HEK293T (cell line): Measurements from ENCODE around the gene GINS1.

Experiments
- CTCF ChIA-PET: fragments of 350-600 bp; formaldehyde crosslinking; extraction: SDS; loops from one replicate; lab custom pipeline; 2021; ENCODE audit warnings: antibody characterized with exemption, inconsistent platforms; lab: Yijun Ruan, JAX
- POLR2A ChIA-PET: fragments of 350-600 bp; formaldehyde crosslinking; extraction: SDS; loops from one replicate; lab custom pipeline; 2020; ENCODE audit warnings: antibody characterized with exemption, inconsistent platforms; lab: Yijun Ruan, JAX
- DNase-seq: peaks from one replicate; pipeline ENCODE4 v3.0.0; 2012; ENCODE audit warnings: mixed read lengths; ENCODE audit errors: extremely low spot score
- ARNT ChIP-seq: fragments of 450-650 bp; IDR thresholded peaks from 2 replicates; pipeline ENCODE4 v1.6.1; 2017; ENCODE audit warnings: mild to moderate bottlenecking
- BHLHE40 ChIP-seq: fragments of 450-650 bp; IDR thresholded peaks from 2 replicates; pipeline ENCODE4 v1.6.1; 2016; ENCODE audit warnings: mild to moderate bottlenecking, moderate library complexity, borderline replicate concordance
- CTBP1 ChIP-seq: fragments of 450-650 bp; IDR thresholded peaks from 2 replicates; pipeline ENCODE4 v1.6.1; 2016; ENCODE audit warnings: borderline replicate concordance
- ELF4 ChIP-seq: fragments of 450-650 bp; IDR thresholded peaks from 2 replicates; pipeline ENCODE4 v1.6.1; 2017; ENCODE audit warnings: antibody characterized with exemption
- FOXA1 ChIP-seq: fragments of 450-650 bp; IDR thresholded peaks from 2 replicates; pipeline ENCODE4 v1.6.1; 2016; ENCODE audit warnings: mild to moderate bottlenecking
- FOXK2 ChIP-seq: fragments of 450-650 bp; IDR thresholded peaks from 2 replicates; pipeline ENCODE4 v1.6.1; 2016; ENCODE audit warnings: mild to moderate bottlenecking
- FOXM1 ChIP-seq: fragments of 450-650 bp; IDR thresholded peaks from 2 replicates; pipeline ENCODE4 v1.6.1; 2017; ENCODE audit warnings: mild to moderate bottlenecking, borderline replicate concordance
- HDGF ChIP-seq: fragments of 450-650 bp; IDR thresholded peaks from 2 replicates; pipeline ENCODE4 v1.6.1; 2017; ENCODE audit warnings: antibody characterized with exemption, borderline replicate concordance
- L3MBTL2 ChIP-seq: fragments of 450-650 bp; conservative IDR thresholded peaks from 2 replicates; pipeline ENCODE4 v1.6.1; 2016; ENCODE audit warnings: mild to moderate bottlenecking
- LEF1 ChIP-seq: fragments of 450-650 bp; IDR thresholded peaks from 2 replicates; pipeline ENCODE4 v1.6.1; 2017; ENCODE audit warnings: mild to moderate bottlenecking, borderline replicate concordance
- NFRKB ChIP-seq: fragments of 450-650 bp; IDR thresholded peaks from 2 replicates; pipeline ENCODE4 v1.6.1; 2016; ENCODE audit warnings: mild to moderate bottlenecking, moderate library complexity
- SP1 ChIP-seq: fragments of 450-650 bp; IDR thresholded peaks from 2 replicates; pipeline ENCODE4 v1.6.1; 2017
- SUZ12 ChIP-seq: fragments of 450-650 bp; IDR thresholded peaks from 2 replicates; pipeline ENCODE4 v1.6.1; 2016; ENCODE audit warnings: mild to moderate bottlenecking
- TARDBP ChIP-seq: fragments of 450-650 bp; IDR thresholded peaks from 2 replicates; pipeline ENCODE4 v1.6.1; 2016
- ZNF384 ChIP-seq: fragments of 450-650 bp; IDR thresholded peaks from 2 replicates; pipeline ENCODE4 v1.6.1; 2016
- TF ChIP-seq, protein P1 (sequence below): fragments of 450-650 bp; IDR thresholded peaks from 2 replicates; pipeline ENCODE4 v1.6.1; 2016

The GINS1 gene

DNA sequence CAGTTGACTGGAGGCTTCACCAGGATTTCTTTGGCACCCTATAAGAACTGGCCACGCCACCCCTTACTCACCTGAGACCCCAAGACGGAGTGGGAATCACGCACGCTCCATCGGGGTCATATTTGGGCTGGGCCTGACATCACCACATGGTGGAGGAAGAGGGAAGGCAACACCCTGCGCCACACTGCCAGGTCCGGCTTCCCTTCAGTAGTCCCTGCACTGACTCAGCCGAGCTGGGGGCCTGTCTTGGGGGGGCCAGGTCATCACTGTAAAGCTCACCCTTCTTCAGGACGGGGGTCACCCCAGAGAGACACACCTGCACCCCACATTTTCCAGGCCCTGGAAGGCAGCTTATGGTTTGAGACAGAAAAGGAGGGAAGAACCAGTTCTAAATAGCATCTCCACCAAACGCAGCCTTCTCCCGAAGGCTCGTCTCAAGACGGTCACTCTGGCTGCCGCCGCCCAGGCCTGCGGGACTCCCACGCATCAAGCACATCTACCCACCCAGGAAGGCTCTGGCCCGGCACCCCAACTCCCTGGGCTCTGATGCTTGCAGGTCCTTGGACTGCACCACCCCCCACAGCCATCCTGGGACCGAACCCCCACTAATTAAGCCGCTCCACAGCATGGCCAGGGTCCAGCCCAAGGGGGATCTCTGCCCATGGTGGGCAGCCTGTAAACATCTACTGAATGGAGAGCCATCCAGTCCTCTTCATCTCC lies 51.8 kb downstream of the GINS1 start:
- DNase-seq = no peak
- TF ChIP-seq SP1 = no peak
- no peak for TF ChIP-seq ZNF384
- no peak for TF ChIP-seq FOXK2
- TF ChIP-seq, protein P1, sequence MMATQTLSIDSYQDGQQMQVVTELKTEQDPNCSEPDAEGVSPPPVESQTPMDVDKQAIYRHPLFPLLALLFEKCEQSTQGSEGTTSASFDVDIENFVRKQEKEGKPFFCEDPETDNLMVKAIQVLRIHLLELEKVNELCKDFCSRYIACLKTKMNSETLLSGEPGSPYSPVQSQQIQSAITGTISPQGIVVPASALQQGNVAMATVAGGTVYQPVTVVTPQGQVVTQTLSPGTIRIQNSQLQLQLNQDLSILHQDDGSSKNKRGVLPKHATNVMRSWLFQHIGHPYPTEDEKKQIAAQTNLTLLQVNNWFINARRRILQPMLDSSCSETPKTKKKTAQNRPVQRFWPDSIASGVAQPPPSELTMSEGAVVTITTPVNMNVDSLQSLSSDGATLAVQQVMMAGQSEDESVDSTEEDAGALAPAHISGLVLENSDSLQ = no peak
- no peak for TF ChIP-seq HDGF
- no peak for TF ChIP-seq FOXA1
- no peak for TF ChIP-seq L3MBTL2
- TF ChIP-seq TARDBP = no peak
- TF ChIP-seq SUZ12 = no peak
- CTCF ChIA-PET = no interaction called here
- POLR2A ChIA-PET = no interaction called here

- POLR2A ChIA-PET = no interaction called here
- DNase-seq = no peak
- no peak for TF ChIP-seq SP1
- no peak for TF ChIP-seq TARDBP
- TF ChIP-seq ARNT = no peak
- TF ChIP-seq LEF1 = no peak
- TF ChIP-seq BHLHE40 = no peak
- TF ChIP-seq CTBP1 = no peak
- TF ChIP-seq NFRKB = no peak
- TF ChIP-seq FOXA1 = no peak
- no peak for TF ChIP-seq ELF4
- no peak for TF ChIP-seq HDGF
- TF ChIP-seq FOXM1 = no peak
- TF ChIP-seq, protein P1 = no peak
- TF ChIP-seq SUZ12 = no peak
- CTCF ChIA-PET = no interaction called here
Observed at GRCh38 chr20:25459916-25460535, 52.6 kb downstream of the GINS1 start.

- no peak for DNase-seq
- POLR2A ChIA-PET = no interaction called here
- CTCF ChIA-PET = no interaction called here
- TF ChIP-seq SP1 = no peak
- TF ChIP-seq, protein P1 = no peak
- TF ChIP-seq CTBP1 = no peak
- TF ChIP-seq LEF1 = no peak
- TF ChIP-seq FOXA1 = no peak
- no peak for TF ChIP-seq ZNF384
- no peak for TF ChIP-seq NFRKB
- TF ChIP-seq FOXK2 = no peak
- TF ChIP-seq ELF4 = no peak
- TF ChIP-seq BHLHE40 = no peak
- no peak for TF ChIP-seq HDGF
- no peak for TF ChIP-seq L3MBTL2
- TF ChIP-seq FOXM1 = no peak
- no peak for TF ChIP-seq SUZ12
Observed at GRCh38 chr20:25460566-25461280, 53.2 kb downstream of the GINS1 start.

DNA sequence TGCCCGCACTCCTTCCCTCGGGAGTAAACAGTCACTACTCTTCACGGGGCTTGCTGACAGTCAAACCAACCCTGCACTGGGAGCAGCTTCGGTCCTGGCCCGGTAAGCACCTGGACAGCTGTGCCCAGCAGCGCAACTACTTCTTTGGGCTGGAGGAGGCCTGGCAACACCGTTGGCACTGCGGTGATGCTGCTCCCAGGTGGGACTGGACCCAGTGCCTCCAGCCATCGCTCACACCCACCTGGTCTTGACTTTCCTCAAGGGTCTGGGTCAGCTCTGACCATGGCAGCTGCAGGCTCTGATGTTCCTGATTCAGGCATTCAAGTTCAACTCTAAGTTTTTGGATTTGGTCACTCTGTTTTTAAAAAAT lies 53.8 kb downstream of the GINS1 start:
- TF ChIP-seq CTBP1 (no peak), FOXK2 (no peak), SP1 (no peak), BHLHE40 (no peak), NFRKB (no peak), ELF4 (no peak), ZNF384 (no peak), FOXA1 (no peak), LEF1 (no peak), SUZ12 (no peak), FOXM1 (no peak), TARDBP (no peak), HDGF (no peak), ARNT (no peak), L3MBTL2 (no peak)
- TF ChIP-seq, protein P1 = no peak
- ChIA-PET POLR2A (no interaction called here), CTCF (no interaction called here)
- no peak for DNase-seq

DNA sequence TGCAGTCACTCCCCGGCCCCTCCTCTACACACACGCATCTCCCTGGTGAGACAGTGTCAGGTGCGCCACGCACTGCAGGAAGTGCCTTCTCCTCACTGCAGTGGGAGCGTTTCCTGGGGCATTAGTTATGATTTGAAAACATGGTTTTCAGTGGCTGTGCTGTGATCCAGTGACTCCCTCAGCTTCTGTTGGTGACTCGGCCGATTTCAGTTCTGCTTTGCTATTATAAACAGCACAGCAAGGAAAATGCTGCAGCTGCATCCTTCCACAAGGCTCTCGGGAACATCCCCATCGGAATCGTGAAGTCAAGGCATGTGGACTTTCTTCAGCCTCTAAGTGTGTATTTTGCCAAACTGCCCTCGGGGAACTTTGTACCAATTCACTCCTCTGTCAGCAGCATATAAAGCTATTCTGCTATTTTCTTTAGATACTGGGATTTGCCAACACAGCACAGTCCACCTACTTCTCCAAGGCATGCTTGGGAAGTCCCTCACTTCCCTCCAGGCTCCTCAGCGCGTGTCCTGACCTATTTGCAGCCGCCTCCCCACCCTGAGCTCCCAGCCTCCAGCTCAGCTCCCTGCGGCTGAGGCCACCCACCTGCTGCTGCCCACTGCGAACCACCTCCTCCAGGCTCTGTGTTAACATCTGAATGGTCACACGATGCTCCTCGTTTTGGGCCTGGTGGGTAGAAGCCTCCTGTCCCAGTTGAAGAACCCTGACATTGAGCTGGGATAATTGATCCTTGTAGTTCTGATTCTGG lies 54.5 kb downstream of the GINS1 start:
- TF ChIP-seq SUZ12 (no peak), ELF4 (no peak), LEF1 (no peak), NFRKB (no peak), HDGF (no peak), FOXA1 (no peak), TARDBP (no peak), L3MBTL2 (no peak)
- DNase-seq = no peak
- ChIA-PET CTCF (no interaction called here), POLR2A (no interaction called here)
